Naive thymus-derived CD4-positive, alpha-beta T cell (primary cell): ENCODE results near the gene NT5C3B. TPM values are rescaled to one million over a fixed set of nuclear protein-coding genes. Genes with fewer than 3 reads are reported as not detected.

ENCODE experiments used
- ATAC-seq: fragments of 150-1000 bp; cut with Tn5 transposase; 2 replicates; pipeline ENCODE4 v1.10.0; 2021; ENCODE audit warnings: mild to moderate bottlenecking, moderate library complexity
- CTCF ChIA-PET: fragments of 350-600 bp; sonication (Branson Sonifier 250); formaldehyde crosslinking; loops from one replicate; lab custom pipeline; 2021; ENCODE audit warnings: antibody characterized with exemption; lab: Charles Lee
- POLR2A ChIA-PET: fragments of 350-600 bp; sonication (Branson Sonifier 250); formaldehyde crosslinking; loops from one replicate; lab custom pipeline; 2021; ENCODE audit warnings: antibody characterized with exemption, inconsistent platforms; lab: Charles Lee
- DNase-seq, 9 donors: peaks; one replicate each; pipeline versions ENCODE4 v3.0.0 to v3.0.0-alpha.2; 2020 to 2022; ENCODE audit warnings: mixed read lengths in 1 of 9
- H3K27ac ChIP-seq: one replicate; pipeline ENCODE4 v1.7.0; 2013; ENCODE audit warnings: mild to moderate bottlenecking, low read depth, low read length, moderate library complexity
- H3K27me3 ChIP-seq, 2 donors: one replicate each; pipeline ENCODE4 v1.7.0; 2013; ENCODE audit warnings: low read length in 2 of 2, mild to moderate bottlenecking in 2 of 2, moderate library complexity in 2 of 2; ENCODE audit not compliant: control insufficient read depth in 2 of 2, insufficient read depth in 2 of 2
- H3K36me3 ChIP-seq, 3 experiments: 1 replicate in 2 of 3; 2 replicates in 1 of 3; pipeline ENCODE4 v1.7.0; 2013; ENCODE audit warnings: low read length in 3 of 3, mild to moderate bottlenecking in 3 of 3, moderate library complexity in 1 of 3; ENCODE audit not compliant: insufficient read depth in 3 of 3, control insufficient read depth in 2 of 3
- H3K4me1 ChIP-seq, 2 donors: one replicate each; pipeline ENCODE4 v1.7.0; 2013; ENCODE audit warnings: low read length in 2 of 2, mild to moderate bottlenecking in 2 of 2, moderate library complexity in 1 of 2; ENCODE audit not compliant: control insufficient read depth in 2 of 2, insufficient read depth in 2 of 2
- H3K4me3 ChIP-seq: 2 replicates; pipeline ENCODE4 v1.7.0; 2013; ENCODE audit warnings: mild to moderate bottlenecking, low read length
- H3K9me3 ChIP-seq, 3 experiments: 1 replicate in 2 of 3; 2 replicates in 1 of 3; pipeline ENCODE4 v1.7.0; 2013; ENCODE audit warnings: low read length in 3 of 3; ENCODE audit not compliant: control insufficient read depth in 2 of 3
- H3K27ac Mint-ChIP-seq, 9 donors: one replicate each; pipeline ENCODE4 v1.8.0; 2020 to 2022; ENCODE audit warnings: mixed read lengths in 9 of 9, mild to moderate bottlenecking in 8 of 9, moderate library complexity in 5 of 9, inconsistent platforms in 2 of 9
- H3K27me3 Mint-ChIP-seq, 5 donors: one replicate each; pipeline ENCODE4 v1.8.0; 2021 to 2022; ENCODE audit warnings: mixed read lengths in 5 of 5, mild to moderate bottlenecking in 1 of 5
- H3K36me3 Mint-ChIP-seq, 5 donors: one replicate each; pipeline ENCODE4 v1.8.0; 2020 to 2022; ENCODE audit warnings: mixed read lengths in 5 of 5, mild to moderate bottlenecking in 3 of 5, inconsistent platforms in 1 of 5
- H3K4me1 Mint-ChIP-seq, 7 donors: one replicate each; pipeline ENCODE4 v1.8.0; 2020 to 2022; ENCODE audit warnings: mixed read lengths in 7 of 7, mild to moderate bottlenecking in 3 of 7, inconsistent platforms in 1 of 7
- H3K4me3 Mint-ChIP-seq, 10 donors: one replicate each; pipeline ENCODE4 v1.8.0; 2020 to 2022; ENCODE audit warnings: mild to moderate bottlenecking in 10 of 10, mixed read lengths in 10 of 10, moderate library complexity in 6 of 10, inconsistent platforms in 2 of 10
- H3K9me3 Mint-ChIP-seq, 11 donors: one replicate each; pipeline ENCODE4 v1.8.0; 2020 to 2022; ENCODE audit warnings: mixed read lengths in 11 of 11, mild to moderate bottlenecking in 4 of 11, inconsistent platforms in 1 of 11, moderate library complexity in 1 of 11
- intact Hi-C, 2 donors: fragments of 100-400 bp; cut with micrococcal nuclease; formaldehyde crosslinking; loops; one replicate each; pipeline ENCODE4 v1.15.1; 2023
- polyA plus RNA-seq, 2 donors: library from polyadenylated mRNA; unstranded; fragments of 300-500 nt; fragmentation: Illumina TruSeq; gene quantifications; one replicate each; pipeline ENCODE4 v1.2.3, GENCODE V29; 2021
- total RNA-seq, 6 experiments: library from RNA in 5 of 6; stranded (reverse) in 5 of 6; gene quantifications; 1 replicate in 5 of 6; 2 replicates in 1 of 6; pipeline ENCODE4 v1.2.3 and lab custom pipeline; 2021 to 2026

The NT5C3B gene
- total and polyA plus RNA-seq, 7 experiments from 2014 or later = 26.8 to 66.7 (median 38.8) TPM

DNA sequence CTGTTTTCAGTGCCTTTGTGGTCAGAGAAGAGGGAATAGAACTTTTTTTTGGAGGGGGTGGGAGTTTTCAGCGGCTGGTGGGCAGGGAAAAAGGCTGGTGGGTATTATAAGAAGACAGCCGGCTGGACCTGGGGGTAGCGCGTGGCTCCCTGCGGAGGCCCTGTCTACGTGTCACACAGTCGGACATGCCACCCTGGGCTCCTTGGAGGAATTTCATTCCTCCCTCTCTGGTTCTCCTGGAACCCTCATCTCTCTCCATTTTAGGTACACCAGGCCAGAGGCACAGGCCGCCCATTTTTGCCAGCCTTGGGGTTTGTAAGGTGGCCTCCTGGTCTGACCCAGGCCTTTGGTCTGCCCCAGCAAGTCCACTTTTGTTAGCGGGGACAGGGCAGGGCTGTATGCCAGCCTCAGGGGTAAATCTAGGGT, 22.3 kb downstream of the NT5C3B start:
- Mint-ChIP-seq H3K9me3 (peaks cover 0 to 2% (median 0%) of the 10 kb centered on the region in 11 donors), H3K4me3 (peak overlapping the region in 8 of 10 donors; percentile 31 to 97 (median 60)), H3K27me3 (peaks cover 0 to 22% (median 0%) of the 10 kb centered on the region in 5 donors), H3K36me3 (peaks cover 0 to 2% (median 0%) of the 10 kb centered on the region in 5 donors), H3K27ac (peak overlapping the region in 2 of 9 donors; percentile 64 to 84), H3K4me1 (peaks cover 14 to 26% (median 21%) of the 10 kb centered on the region in 7 donors)
- ATAC-seq (no peak), DNase-seq (no peak)
- Histone ChIP-seq H3K27me3 (no peaks in the 10 kb centered on the region), H3K4me1 (peaks cover 10 to 16% of the 10 kb centered on the region in 2 donors), H3K36me3 (no peaks in the 10 kb centered on the region), H3K9me3 (no peaks in the 10 kb centered on the region), H3K27ac (no peak overlapping the region), H3K4me3 (no peak overlapping the region)
- intact Hi-C loops = no loop called here
- POLR2A ChIA-PET = no interaction called here
- CTCF ChIA-PET = no interaction called here

DNA sequence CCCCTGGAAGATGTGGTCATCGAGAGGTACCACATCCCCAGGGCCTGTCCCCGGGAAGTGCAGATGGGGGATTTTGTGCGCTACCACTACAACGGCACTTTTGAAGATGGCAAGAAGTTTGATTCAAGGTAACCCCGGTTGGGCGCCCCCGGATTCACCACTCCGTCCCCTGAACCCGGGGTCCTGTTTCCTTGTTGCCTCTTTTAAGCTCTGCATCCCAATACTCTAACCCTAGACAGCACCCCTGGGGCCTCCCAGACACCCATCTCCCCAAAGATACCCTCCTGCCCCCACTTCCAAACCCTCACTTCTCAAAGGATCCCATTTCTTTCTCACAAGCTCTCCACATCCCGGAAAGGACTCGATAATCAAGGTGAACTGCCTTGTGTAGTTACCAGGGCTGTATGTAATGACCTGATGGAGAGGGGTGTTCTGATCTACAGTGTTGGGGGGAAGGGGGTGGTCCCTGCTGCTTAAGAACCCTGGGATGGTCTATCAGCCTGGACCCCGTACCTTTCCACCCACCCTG, 22.8 kb downstream of the NT5C3B start:
- Mint-ChIP-seq H3K4me3 (peak overlapping the region; percentile 20 to 97 (median 60)), H3K27me3 (peaks cover 0 to 22% (median 0%) of the 10 kb centered on the region in 5 donors), H3K4me1 (peaks cover 14 to 26% (median 21%) of the 10 kb centered on the region in 7 donors), H3K36me3 (peaks cover 0 to 4% (median 0%) of the 10 kb centered on the region in 5 donors), H3K9me3 (peaks cover 0 to 2% (median 0%) of the 10 kb centered on the region in 11 donors), H3K27ac (peak overlapping the region in 4 of 9 donors; percentile 1 to 84 (median 44))
- Histone ChIP-seq H3K27me3 (no peaks in the 10 kb centered on the region), H3K4me3 (no peak overlapping the region), H3K4me1 (peaks cover 10 to 16% of the 10 kb centered on the region in 2 donors), H3K27ac (no peak overlapping the region), H3K36me3 (no peaks in the 10 kb centered on the region), H3K9me3 (no peaks in the 10 kb centered on the region)
- ATAC-seq (no peak), DNase-seq (no peak)
- CTCF ChIA-PET = no interaction called here
- POLR2A ChIA-PET = no interaction called here
- intact Hi-C loops = no loop called here

DNA sequence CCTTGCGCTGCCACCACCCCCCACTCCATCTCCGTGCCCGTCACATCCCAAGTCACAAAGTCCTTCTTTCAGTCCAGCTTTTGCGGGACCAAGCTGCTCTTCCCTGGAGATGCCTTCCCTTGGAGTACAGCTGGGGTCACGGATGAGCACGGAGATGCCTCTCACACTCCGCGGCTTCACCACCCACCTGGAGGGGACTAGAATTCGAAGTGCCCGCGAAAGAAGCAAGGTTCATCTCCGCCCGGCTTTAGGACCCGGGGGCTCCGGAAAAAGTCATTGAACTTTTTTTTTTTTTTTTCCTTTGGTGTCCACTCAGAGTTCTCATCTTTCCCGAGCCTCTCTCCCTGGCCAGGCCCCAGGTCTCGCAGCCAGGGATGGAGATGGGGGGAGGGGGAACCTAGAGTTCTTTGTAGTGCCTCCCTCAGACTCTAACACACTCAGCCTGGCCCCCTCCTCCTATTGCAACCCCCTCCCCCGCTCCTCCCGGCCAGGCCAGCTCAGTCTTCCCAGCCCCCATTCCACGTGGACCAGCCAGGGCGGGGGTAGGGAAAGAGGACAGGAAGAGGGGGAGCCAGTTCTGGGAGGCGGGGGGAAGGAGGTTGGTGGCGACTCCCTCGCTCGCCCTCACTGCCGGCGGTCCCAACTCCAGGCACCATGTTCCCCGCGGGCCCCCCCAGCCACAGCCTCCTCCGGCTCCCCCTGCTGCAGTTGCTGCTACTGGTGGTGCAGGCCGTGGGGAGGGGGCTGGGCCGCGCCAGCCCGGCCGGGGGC, 23.5 kb downstream of the NT5C3B start, which contains the start of gene FKBP10:
TSS of gene FKBP10 (plus strand) at position 624 of the 771 bp plus-strand sequence. CDS start at position 655, 31 bp downstream.
- H3K27ac Mint-ChIP-seq = peak within 1 kb of the TSS in 8 of 9 donors; percentile 50 to 84 (median 68)
- H3K4me3 Mint-ChIP-seq = peak within 1 kb of the TSS; percentile 89 to 99 (median 94)
- H3K27me3 ChIP-seq = no peaks in the 10 kb centered on the region
- peaks cover 0 to 22% (median 0%) of the 10 kb centered on the region in 5 donors for H3K27me3 Mint-ChIP-seq
- H3K4me1 ChIP-seq = peaks cover 10 to 16% of the 10 kb centered on the region in 2 donors
- ChIA-PET CTCF (interaction anchor here (0.9 to 3.6 kb wide), 3 partner anchors 10 to 75 kb away, joined by 4 to 19 read pairs (median 6); no protein-coding TSS in a partner anchor), POLR2A (interaction anchor here (2.2 kb wide), 2 partner anchors 52 to 124 kb away, joined by 5 to 8 read pairs; partner anchors contain the start of genes EIF1 and KLHL11)
- no peaks in the 10 kb centered on the region for H3K36me3 ChIP-seq
- peak; percentile 12 for ATAC-seq
- peaks cover 0 to 2% (median 0%) of the 10 kb centered on the region in 11 donors for H3K9me3 Mint-ChIP-seq
- H3K4me1 Mint-ChIP-seq = peaks cover 14 to 26% (median 21%) of the 10 kb centered on the region in 7 donors
- no peaks in the 10 kb centered on the region for H3K9me3 ChIP-seq
- peaks cover 0 to 4% (median 0%) of the 10 kb centered on the region in 5 donors for H3K36me3 Mint-ChIP-seq
- intact Hi-C loops = no loop called here
- peak within 1 kb of the TSS; percentile 48 for H3K27ac ChIP-seq
- peak; percentile 21 to 58 (median 46) for DNase-seq
- peak within 1 kb of the TSS; percentile 81 for H3K4me3 ChIP-seq

DNA sequence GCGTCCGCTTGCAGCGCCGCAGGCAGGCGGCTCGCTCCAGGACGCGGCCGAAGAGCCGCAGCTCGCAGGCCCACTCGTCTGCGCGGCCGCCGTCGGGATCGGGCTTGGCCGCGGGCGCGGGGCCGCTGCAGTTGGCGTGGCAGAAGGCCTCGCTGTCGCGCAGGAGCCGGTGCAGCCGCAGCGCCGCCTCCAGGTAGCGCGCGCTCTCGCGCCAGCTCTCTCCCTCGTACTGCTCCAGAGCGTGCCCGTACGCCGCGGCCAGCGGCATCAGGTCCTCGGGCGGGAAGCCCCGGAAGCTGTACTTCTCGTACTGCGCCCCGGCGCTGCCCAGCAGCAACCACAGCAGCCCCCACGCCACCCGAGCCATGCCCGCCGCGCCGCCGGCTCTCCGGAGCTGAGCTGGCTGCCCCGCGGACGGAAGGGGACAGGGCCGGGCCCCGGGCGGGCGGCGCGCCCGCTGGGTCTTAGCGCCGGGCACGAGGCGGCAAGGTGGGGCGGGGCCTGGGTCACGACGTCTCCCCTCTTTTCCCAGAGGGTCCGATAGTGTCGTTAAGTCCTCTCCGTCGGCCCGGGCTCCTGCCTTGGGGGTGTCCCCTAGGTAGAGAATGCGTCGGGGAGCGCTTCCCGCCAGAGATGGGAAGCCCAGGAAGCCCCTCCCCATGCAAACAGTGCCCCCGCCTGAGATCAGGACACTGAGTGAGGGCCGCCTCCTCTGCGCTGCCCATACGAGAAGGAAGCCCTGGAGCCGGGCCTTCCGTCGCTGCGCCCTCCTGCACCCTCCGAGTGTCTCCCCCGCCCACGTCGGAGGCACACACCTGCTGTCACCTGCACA, 24.3 kb downstream of the NT5C3B start, which contains the start of gene P3H4:
TSS of gene P3H4 (minus strand) at position 401 of the 832 bp plus-strand sequence. CDS start at position 367, 34 bp downstream.
- Mint-ChIP-seq H3K4me1 (peaks cover 14 to 26% (median 21%) of the 10 kb centered on the region in 7 donors), H3K27ac (peak within 1 kb of the TSS in 7 of 9 donors; percentile 50 to 81 (median 68)), H3K9me3 (peaks cover 0 to 2% (median 0%) of the 10 kb centered on the region in 11 donors), H3K4me3 (peak within 1 kb of the TSS; percentile 89 to 99 (median 94)), H3K27me3 (peaks cover 0 to 22% (median 0%) of the 10 kb centered on the region in 5 donors), H3K36me3 (peaks cover 0 to 4% (median 0%) of the 10 kb centered on the region in 5 donors)
- peak; percentile 94 for ATAC-seq
- Histone ChIP-seq H3K36me3 (no peaks in the 10 kb centered on the region), H3K27me3 (no peaks in the 10 kb centered on the region), H3K27ac (peak within 1 kb of the TSS; percentile 48), H3K4me1 (peaks cover 10 to 16% of the 10 kb centered on the region in 2 donors), H3K4me3 (peak within 1 kb of the TSS; percentile 81), H3K9me3 (no peaks in the 10 kb centered on the region)
- ChIA-PET POLR2A (interaction anchor here (0.6 to 2.2 kb wide), 5 partner anchors 20 to 587 kb away, joined by 3 to 8 read pairs (median 3); partner anchors contain the start of genes EIF1 and KLHL11), CTCF (interaction anchor here (0.5 to 3.6 kb wide), 8 partner anchors 10 to 1409 kb away, joined by 3 to 19 read pairs (median 4); no protein-coding TSS in a partner anchor)
- peak; percentile 68 to 83 (median 79) for DNase-seq
- intact Hi-C loops = loop anchor here (1.0 to 2.0 kb wide), 6 partner anchors 25 to 123 kb away; partner anchors contain the start of genes ACLY (in 1 of the 2), EIF1 (in 1 of the 2), KLHL11 (in 1 of the 2) and NT5C3B (in 1 of the 2)

DNA sequence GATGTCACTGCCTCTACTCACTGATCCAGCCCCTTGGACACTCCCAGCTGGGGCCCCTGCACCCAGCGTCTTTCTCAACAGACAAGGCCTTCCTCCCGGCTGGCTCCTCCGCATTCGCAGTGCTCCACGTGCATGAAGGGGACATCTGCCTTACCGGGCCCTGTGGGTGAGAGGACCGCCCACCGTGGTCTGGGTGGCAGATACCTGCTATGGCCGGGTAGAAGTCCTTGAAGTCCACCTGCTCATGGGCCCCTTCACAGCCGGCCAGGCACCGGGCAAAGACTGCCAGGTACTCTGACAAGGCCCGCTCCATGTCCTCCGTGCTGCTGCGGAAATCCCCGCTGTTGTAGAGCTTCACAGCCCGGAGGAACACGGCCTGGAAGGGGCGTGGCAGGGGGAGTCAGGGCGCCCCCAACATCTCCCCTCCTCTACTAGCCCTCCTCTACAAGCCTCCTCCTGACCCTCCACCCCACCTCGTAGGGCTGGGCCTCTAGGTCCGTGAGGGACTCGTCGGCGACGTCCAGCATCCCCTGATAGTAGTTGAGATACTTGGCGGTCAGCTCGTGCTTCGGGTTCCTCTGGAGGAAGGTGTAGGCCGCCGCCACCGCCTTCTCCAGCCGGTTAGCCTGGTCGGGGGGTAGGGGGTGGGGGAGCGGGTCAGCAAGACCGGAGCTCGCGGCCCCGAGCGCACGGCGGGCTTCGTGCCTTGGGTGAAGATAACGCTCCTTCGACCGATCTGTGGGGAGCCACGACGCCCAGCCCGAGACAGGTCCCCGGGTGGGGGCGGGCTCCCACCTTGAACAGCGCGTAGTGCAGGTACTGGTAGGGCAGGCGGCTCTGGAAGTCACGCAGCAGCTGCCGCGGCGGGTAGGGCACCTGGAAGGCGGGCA, 25.1 kb downstream of the NT5C3B start:
- Histone ChIP-seq H3K27me3 (no peaks in the 10 kb centered on the region), H3K4me3 (peak overlapping the region; percentile 81), H3K27ac (peak overlapping the region; percentile 48), H3K9me3 (no peaks in the 10 kb centered on the region), H3K4me1 (peaks cover 10 to 16% of the 10 kb centered on the region in 2 donors), H3K36me3 (no peaks in the 10 kb centered on the region)
- intact Hi-C loops = loop anchor here (1.0 to 2.0 kb wide), 6 partner anchors 25 to 122 kb away; partner anchors contain the start of genes ACLY (in 1 of the 2), EIF1 (in 1 of the 2), KLHL11 (in 1 of the 2) and NT5C3B (in 1 of the 2)
- Mint-ChIP-seq H3K27ac (no peak overlapping the region), H3K4me1 (peaks cover 14 to 26% (median 21%) of the 10 kb centered on the region in 7 donors), H3K27me3 (peaks cover 0 to 22% (median 0%) of the 10 kb centered on the region in 5 donors), H3K4me3 (peak overlapping the region; percentile 74 to 99 (median 82)), H3K9me3 (peaks cover 0 to 2% (median 0%) of the 10 kb centered on the region in 11 donors), H3K36me3 (peaks cover 0 to 4% (median 0%) of the 10 kb centered on the region in 5 donors)
- DNase-seq (peak in 1 of 9 donors; percentile 18), ATAC-seq (peak; percentile 56)
- CTCF ChIA-PET = interaction anchor here (0.5 to 3.6 kb wide), 9 partner anchors 9 to 1746 kb away, joined by 3 to 19 read pairs (median 3); no protein-coding TSS in a partner anchor
- POLR2A ChIA-PET = interaction anchor here (0.6 to 2.2 kb wide), 5 partner anchors 21 to 588 kb away, joined by 3 to 8 read pairs (median 3); partner anchors contain the start of genes EIF1 and KLHL11
